Omental fat pad (tissue), 4 donors: ENCODE measurements around the gene SLCO3A1. TPM values are rescaled to one million over a fixed set of nuclear protein-coding genes. Genes with fewer than 3 reads are reported as not detected.

ENCODE experiments used
- ATAC-seq: fragments of 150-250 bp; one replicate; pipeline ENCODE4 v1.9.1; 2016; ENCODE audit warnings: mild to moderate bottlenecking, moderate library complexity; ENCODE audit not compliant: low FRiP score
- DNase-seq: peaks from one replicate; pipeline ENCODE4 v3.0.0-alpha.2; 2019; ENCODE audit warnings: low spot score
- CTCF ChIP-seq, 3 donors: fragments of 450-650 bp; IDR thresholded peaks; one replicate each; pipeline ENCODE4 v1.5.1; 2016 to 2017; ENCODE audit warnings: antibody characterized with exemption in 3 of 3, mild to moderate bottlenecking in 3 of 3, moderate library complexity in 2 of 3
- total RNA-seq, 4 donors: library from RNA; depleted of rRNA; stranded (reverse); fragments of >200 nt; gene quantifications; one replicate each; pipeline ENCODE4 v1.1.0, GENCODE V29; 2016

The SLCO3A1 gene
- total RNA-seq, 4 donors from 2014 or later = 12.3 to 21.8 (median 14.8) TPM

GRCh38 chr15:91865486-91865885 is 12.0 kb downstream of the SLCO3A1 start:
- DNase-seq (no peak), ATAC-seq (no peak)
- TF ChIP-seq CTCF (IDR thresholded peaks at IDR 0.05) = no peak

- ATAC-seq = no peak
- no peak for TF ChIP-seq CTCF (IDR thresholded peaks at IDR 0.05)
- DNase-seq = no peak
Observed at GRCh38 chr15:91865950-91866349, 12.4 kb downstream of the SLCO3A1 start.

GRCh38 chr15:91866371-91866905 is 12.9 kb downstream of the SLCO3A1 start:
- no peak for TF ChIP-seq CTCF (IDR thresholded peaks at IDR 0.05)
- no peak for DNase-seq

DNA sequence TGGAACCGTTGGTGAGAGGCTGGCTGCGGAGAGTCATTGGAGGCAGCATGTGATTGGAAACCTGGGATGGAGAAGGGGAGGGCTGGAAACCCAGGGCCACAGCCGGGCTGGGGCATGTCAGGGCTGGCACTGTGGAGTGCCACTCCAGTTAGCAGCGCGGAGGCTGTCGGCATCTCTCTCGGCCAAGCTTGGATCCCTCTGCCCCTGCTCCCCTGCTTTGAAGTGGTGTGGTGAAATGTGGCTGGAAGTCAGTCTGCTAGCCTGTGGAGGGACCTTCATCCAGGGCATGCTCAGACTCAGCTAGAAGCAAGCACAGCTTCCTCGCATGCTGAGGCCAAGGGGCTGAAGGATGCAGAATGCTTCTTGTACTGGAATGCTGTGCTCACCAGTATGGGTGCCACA is 13.5 kb downstream of the SLCO3A1 start:
- no peak for TF ChIP-seq CTCF (IDR thresholded peaks at IDR 0.05)
- ATAC-seq (peak; percentile 9), DNase-seq (no peak)

More at GRCh38 chr15:91866371-91866905, 12.9 kb downstream of the SLCO3A1 start:
- ATAC-seq = peak; percentile 55

DNA sequence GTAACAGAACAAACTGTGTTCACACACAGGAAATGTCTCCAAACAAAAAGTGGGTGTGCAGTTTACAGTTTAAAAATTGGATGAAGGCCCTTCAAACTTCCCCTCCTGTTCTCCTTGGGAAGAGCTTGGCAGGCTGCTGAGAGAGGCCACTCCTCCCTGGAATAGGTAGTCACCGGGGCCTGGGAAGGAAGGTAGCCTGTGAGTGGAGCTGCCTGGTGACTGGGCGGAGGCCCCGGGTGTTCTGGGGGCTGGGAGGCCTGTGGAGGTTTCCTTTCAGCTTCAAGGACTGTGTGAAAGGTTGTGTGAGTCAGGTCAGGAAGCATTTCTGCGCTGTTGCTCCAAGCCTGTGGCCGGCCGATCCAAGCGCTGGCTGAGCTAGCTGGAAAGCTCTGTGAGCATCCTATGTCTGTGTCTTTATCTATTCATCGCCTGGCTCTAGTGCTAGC is 14.1 kb downstream of the SLCO3A1 start:
- no peak for TF ChIP-seq CTCF (IDR thresholded peaks at IDR 0.05)
- DNase-seq = peak; percentile 42
- peak; percentile 95 for ATAC-seq

DNA sequence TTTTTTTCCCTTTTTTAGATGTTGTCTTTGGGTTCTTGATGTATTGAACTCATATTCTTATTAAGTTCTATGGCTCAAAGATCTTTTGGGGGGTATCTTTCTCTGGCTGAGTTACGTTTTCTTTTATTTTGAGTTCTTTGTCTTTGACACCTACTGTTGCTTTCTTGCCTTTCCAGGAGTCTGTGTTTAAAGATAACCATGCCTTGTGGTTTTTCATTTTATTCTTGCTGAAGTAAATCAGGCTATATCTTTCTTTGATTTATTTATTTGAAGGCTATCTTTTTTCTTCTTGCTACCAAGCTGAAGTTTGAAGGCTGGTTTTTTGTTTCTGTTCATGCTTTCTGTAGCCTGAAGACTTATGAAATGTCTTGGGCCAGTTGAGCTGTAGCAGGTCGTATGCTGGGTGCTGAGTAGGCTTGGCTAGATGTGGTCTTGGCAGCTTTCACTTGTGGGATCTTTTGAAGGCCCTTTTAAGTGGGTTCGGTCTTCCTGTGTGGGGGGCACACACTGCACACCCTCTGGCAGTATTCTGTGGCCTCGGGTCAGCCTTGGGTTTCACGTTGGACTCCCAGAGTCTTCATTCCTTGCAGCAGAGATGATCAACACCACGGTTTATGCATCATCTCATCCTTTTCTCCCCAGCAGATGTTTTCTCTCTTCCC is 17.5 kb downstream of the SLCO3A1 start:
- DNase-seq (no peak), ATAC-seq (no peak)
- no peak for TF ChIP-seq CTCF (IDR thresholded peaks at IDR 0.05)

GRCh38 chr15:91871837-91872236 is 18.3 kb downstream of the SLCO3A1 start:
- ATAC-seq = no peak

More at GRCh38 chr15:91871837-91872236, 18.3 kb downstream of the SLCO3A1 start:
- TF ChIP-seq CTCF (IDR thresholded peaks at IDR 0.05) = no peak
- no peak for DNase-seq
